ENCODE measurements around the gene PRKCA.

DNA sequence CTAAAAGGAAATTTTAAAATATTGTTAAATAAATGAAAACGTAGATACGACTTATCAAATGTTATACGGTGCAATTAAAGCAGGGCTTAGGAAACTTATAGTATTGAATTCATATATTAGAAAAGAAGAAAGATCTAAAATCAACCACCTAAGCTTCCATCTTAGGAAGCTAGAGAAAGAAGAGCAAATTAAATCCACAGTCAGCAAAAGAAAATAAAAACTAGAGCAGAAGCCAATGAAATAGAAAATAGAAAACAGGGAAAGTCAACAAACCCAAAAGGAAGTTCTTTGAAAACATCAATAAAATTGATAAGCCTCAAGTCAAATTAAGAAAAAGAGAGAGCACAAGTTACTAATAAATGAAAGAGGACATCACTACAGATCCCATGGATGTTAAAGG, 457.9 kb downstream of the PRKCA start:
- no peak for TF ChIP-seq CREB1 (CRISPR knock-in tag; IDR thresholded peaks at IDR 0.05; ENCODE audit: low read depth)
- TF ChIP-seq, protein P1, sequence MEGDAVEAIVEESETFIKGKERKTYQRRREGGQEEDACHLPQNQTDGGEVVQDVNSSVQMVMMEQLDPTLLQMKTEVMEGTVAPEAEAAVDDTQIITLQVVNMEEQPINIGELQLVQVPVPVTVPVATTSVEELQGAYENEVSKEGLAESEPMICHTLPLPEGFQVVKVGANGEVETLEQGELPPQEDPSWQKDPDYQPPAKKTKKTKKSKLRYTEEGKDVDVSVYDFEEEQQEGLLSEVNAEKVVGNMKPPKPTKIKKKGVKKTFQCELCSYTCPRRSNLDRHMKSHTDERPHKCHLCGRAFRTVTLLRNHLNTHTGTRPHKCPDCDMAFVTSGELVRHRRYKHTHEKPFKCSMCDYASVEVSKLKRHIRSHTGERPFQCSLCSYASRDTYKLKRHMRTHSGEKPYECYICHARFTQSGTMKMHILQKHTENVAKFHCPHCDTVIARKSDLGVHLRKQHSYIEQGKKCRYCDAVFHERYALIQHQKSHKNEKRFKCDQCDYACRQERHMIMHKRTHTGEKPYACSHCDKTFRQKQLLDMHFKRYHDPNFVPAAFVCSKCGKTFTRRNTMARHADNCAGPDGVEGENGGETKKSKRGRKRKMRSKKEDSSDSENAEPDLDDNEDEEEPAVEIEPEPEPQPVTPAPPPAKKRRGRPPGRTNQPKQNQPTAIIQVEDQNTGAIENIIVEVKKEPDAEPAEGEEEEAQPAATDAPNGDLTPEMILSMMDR (conservative IDR thresholded peaks at IDR 0.05; ENCODE audit: low read depth in 2 of 2): no peak
- TF ChIP-seq EZH2 (IDR thresholded peaks at IDR 0.05; ENCODE audit: low read depth, unreplicated experiment): no peak
